Measurements from ENCODE around the gene GPT2.

- TF ChIP-seq OSR1 (CRISPR knock-in tag; IDR thresholded peaks at IDR 0.05): no peak
- no peak for TF ChIP-seq PATZ1 (CRISPR knock-in tag; IDR thresholded peaks at IDR 0.05; ENCODE audit: borderline replicate concordance)
- TF ChIP-seq SNAI2 (CRISPR knock-in tag; IDR thresholded peaks at IDR 0.05): no peak
- no peak for TF ChIP-seq ZNF565 (CRISPR knock-in tag; conservative IDR thresholded peaks at IDR 0.05; ENCODE audit: low read depth)
- TF ChIP-seq BACH2 (CRISPR knock-in tag; IDR thresholded peaks at IDR 0.05; ENCODE audit: borderline replicate concordance): no peak
- TF ChIP-seq PPARA (CRISPR knock-in tag; IDR thresholded peaks at IDR 0.05; ENCODE audit: borderline replicate concordance): no peak
- no peak for TF ChIP-seq GLIS3 (CRISPR knock-in tag; IDR thresholded peaks at IDR 0.05)
- no peak for TF ChIP-seq TOX (CRISPR knock-in tag; IDR thresholded peaks at IDR 0.05; ENCODE audit: borderline replicate concordance)
Measured at GRCh38 chr16:46852130-46852529, 32.0 kb upstream of the GPT2 start.
